IPS-20b (cell line): ENCODE measurements around the gene FLVCR1.

Experiments
- H3K27ac ChIP-seq: one replicate; pipeline ENCODE4 v1.5.1; 2013; ENCODE audit warnings: low read length
- H3K27me3 ChIP-seq: 2 replicates; pipeline ENCODE4 v1.6.1; 2013; ENCODE audit warnings: mild to moderate bottlenecking, low read length, inconsistent platforms; ENCODE audit not compliant: insufficient read depth
- H3K36me3 ChIP-seq: 2 replicates; pipeline ENCODE4 v1.6.1; 2013; ENCODE audit warnings: low read depth, mild to moderate bottlenecking, inconsistent platforms, low read length, moderate library complexity; ENCODE audit not compliant: insufficient read depth
- H3K4me1 ChIP-seq: 2 replicates; pipeline ENCODE4 v1.6.1; 2013; ENCODE audit warnings: mild to moderate bottlenecking, control low read depth, inconsistent platforms, low read length, moderate library complexity; ENCODE audit not compliant: insufficient read depth
- H3K4me3 ChIP-seq: 2 replicates; pipeline ENCODE4 v1.5.1; 2013; ENCODE audit warnings: mild to moderate bottlenecking, low read length, inconsistent platforms
- H3K9ac ChIP-seq: 2 replicates; pipeline ENCODE4 v1.6.1; 2013; ENCODE audit warnings: low read depth, mild to moderate bottlenecking, inconsistent platforms, low read length, moderate library complexity
- H3K9me3 ChIP-seq: 2 replicates; pipeline ENCODE4 v1.6.1; 2013; ENCODE audit warnings: mild to moderate bottlenecking, low read depth, low read length, inconsistent platforms; ENCODE audit not compliant: insufficient read depth

Gene FLVCR1

DNA sequence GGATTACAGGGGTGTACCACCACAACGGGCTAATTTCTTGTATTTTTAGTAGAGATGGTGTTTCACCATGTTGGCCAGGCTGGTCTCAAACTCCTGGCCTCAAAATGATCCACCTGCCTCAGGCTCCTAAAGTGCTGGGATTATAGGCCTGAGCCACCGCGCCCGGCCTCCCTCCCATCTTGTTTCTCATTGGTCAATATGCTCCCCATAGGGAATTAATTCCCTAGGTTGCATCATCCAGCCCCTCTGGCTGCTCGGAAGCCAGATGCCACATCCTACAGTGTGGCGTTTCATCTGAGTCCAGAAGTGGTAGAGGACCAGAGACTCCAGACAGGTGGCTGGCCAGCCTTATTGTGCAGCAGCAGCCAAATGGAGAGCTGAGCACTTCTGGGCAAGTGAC lies 80.8 kb downstream of the FLVCR1 start:
- Histone ChIP-seq H3K4me1 (peaks cover 2% of the 10 kb centered on the region; the same call in 1 of the 2 replicates), H3K9me3 (no peaks in the 10 kb centered on the region), H3K36me3 (no peaks in the 10 kb centered on the region), H3K27me3 (no peaks in the 10 kb centered on the region), H3K9ac (no peak overlapping the region), H3K27ac (no peak overlapping the region), H3K4me3 (no peak overlapping the region)

DNA sequence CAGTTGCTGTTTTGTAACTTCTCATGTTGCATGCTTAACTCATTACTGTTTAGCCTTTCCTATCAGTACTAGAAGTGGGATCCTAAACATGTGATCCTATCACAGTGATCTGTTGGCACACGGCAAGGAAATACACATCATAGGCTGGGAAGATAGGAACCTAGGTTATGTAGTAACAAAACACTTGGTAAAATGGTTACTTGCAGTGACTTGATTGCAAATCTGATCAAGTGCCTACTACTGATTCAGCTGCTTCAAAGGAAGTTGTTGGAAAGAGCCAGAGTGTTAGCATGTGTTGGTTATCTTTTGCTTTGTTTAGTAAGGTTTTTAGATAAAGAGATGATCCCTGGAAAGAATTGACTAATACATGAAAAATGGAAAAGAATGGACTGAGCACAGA lies 83.4 kb downstream of the FLVCR1 start:
- Histone ChIP-seq H3K27me3 (no peaks in the 10 kb centered on the region), H3K27ac (no peak overlapping the region), H3K36me3 (no peaks in the 10 kb centered on the region), H3K4me3 (no peak overlapping the region), H3K4me1 (no peaks in the 10 kb centered on the region), H3K9ac (no peak overlapping the region), H3K9me3 (no peaks in the 10 kb centered on the region)

DNA sequence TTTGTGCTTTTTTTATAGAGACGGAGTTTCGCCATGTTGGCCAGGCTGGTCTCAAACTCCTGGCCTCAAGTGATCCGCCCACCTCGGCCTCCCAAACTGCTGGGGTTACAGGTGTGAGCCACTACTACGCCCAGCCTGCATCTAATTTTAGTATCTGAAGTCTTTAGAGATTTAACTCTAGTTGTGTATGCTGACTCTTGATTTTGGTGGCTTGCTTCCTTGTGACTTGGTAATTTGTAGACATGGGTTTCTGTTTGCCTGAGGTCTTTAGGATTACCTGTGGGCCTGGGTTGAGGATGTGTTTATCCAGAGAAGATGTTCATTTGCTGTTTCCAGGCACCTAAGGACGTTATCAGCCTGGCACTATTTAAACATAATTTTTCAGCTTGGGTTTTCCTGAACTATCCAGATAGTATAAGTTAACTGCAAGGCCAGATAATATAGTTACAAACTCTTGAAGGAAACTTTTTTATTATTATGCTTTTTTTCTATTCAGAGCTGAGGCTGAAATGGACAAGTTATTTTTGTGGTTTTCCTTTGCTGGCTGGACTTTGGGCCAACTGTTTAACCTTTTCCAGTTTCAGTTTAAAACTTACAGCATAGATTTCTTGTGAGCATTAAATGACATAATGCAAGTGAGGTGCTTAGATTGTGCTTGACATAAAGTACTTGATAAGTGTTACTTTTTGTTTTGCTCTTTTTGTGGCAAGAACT lies 84.8 kb downstream of the FLVCR1 start:
- Histone ChIP-seq H3K9me3 (no peaks in the 10 kb centered on the region), H3K4me1 (no peaks in the 10 kb centered on the region), H3K4me3 (no peak overlapping the region), H3K27me3 (no peaks in the 10 kb centered on the region), H3K9ac (no peak overlapping the region), H3K36me3 (no peaks in the 10 kb centered on the region), H3K27ac (no peak overlapping the region)

DNA sequence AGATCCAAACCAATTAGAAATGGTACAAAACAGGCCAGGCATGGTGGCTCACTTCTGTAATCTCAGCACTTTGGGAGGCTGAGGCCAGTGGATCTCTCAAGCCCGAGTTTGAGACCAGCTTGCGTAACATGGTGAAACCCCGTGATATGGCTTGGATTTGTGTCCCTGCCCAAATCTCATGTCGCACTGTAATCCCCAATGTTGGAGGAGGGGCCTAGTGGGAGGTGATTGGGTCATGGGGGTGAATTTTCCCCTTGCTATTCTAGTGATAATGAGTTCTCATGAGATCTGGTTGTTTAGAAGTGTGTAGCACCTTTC lies 85.3 kb downstream of the FLVCR1 start:
- H3K27ac ChIP-seq, result no peak overlapping the region
- no peaks in the 10 kb centered on the region for H3K36me3 ChIP-seq
- no peaks in the 10 kb centered on the region for H3K4me1 ChIP-seq

DNA sequence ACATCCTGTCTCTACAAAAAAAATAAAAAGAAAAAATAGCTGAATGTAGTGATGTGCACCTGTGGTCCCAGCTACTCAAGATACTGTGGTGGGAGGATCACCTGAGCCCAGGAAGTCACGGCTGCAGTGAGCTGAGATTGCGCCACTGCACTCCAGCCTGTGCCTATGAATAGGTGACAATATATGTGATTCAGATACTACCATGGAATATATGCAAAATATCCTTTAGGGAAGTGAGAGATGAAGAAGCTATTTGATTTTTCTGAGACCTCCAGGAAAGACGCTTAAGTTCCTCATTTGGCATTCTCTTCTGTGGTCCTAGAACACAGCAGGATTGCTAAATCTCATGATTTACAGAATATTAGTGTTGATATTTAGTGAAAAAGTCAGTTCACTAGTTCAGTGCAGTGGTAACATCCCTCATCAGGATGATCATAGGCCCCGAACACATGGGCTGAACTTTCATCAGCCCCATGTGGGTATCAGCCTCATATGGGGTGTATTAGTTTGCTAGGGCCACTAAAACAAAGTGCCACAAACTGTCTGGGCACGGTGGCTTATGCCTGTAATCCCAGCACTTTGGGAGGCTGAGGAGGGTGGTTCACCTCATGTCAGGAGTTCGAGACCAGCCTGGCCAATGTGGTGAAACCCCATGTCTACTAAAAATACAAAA lies 86.3 kb downstream of the FLVCR1 start:
- Histone ChIP-seq H3K27ac (no peak overlapping the region), H3K9me3 (no peaks in the 10 kb centered on the region; the same call in 1 of the 2 replicates), H3K9ac (no peak overlapping the region), H3K36me3 (no peaks in the 10 kb centered on the region), H3K4me3 (no peak overlapping the region), H3K27me3 (peaks cover 9% of the 10 kb centered on the region), H3K4me1 (no peaks in the 10 kb centered on the region)

More for the DNA sequence above, 85.3 kb downstream of the FLVCR1 start:
- no peak overlapping the region for H3K9ac ChIP-seq
- no peaks in the 10 kb centered on the region for H3K27me3 ChIP-seq
- H3K4me3 ChIP-seq, result no peak overlapping the region
- no peaks in the 10 kb centered on the region; the same call in 1 of the 2 replicates for H3K9me3 ChIP-seq

DNA sequence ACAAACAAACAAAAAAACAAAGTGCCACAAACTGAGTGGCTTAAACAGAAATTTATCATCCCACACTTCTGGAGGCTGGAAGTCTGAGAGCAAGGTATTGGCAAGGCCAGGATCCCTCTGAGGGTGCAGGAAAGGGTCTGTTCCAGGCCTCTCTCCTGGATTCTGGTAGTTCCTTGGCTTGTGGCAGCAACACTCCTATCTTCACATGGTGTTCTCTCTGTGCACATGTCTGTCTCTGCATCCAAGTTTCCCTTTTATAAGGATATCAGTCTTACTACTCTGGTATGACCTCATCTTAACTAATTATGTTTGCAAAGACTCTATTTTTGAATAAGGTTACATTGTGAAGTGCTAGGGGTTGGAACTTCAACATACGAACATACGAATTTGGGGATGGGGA lies 87.0 kb downstream of the FLVCR1 start:
- H3K4me1 ChIP-seq, result peaks cover 3% of the 10 kb centered on the region; the same call in 1 of the 2 replicates
- H3K4me3 ChIP-seq, result no peak overlapping the region
- no peak overlapping the region for H3K27ac ChIP-seq

DNA sequence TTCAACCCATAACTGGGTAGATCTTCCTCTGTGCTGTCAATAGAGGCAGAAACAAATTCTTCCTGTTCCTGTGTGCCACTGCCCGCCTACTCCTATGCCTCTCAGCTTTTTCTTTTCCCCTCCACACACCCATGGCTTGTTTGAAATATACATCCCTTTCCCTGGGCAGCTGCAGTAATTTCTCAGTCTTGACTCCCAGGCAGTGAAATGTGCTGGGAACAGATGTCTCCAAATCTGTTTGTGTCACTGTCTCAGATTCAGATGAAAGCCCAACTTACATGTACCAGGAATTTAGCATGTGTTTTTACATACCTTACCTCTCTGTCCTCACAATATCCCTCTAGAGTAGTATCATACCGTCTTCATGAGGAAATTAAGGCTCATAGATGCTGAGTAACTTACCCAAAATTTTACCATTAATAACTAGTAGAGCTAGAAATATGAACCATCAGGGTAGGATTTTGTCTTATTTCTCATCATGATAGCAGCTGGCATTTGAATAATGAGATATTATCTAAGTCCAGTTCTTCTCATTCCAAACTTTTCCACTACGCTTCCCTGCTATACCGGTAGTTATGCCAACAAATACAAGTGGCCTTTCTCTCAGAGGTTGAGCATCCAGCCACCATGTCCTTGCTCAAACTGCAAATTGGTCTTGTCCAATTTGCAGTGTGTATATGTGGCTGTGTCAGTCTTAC lies 87.5 kb downstream of the FLVCR1 start:
- Histone ChIP-seq H3K4me1 (peaks cover 3% of the 10 kb centered on the region; the same call in 1 of the 2 replicates), H3K4me3 (no peak overlapping the region), H3K36me3 (no peaks in the 10 kb centered on the region), H3K27me3 (peaks cover 16% of the 10 kb centered on the region), H3K27ac (no peak overlapping the region), H3K9ac (no peak overlapping the region), H3K9me3 (no peaks in the 10 kb centered on the region; the same call in 1 of the 2 replicates)

More for the DNA sequence above, 87.0 kb downstream of the FLVCR1 start:
- H3K27me3 ChIP-seq, result peaks cover 15% of the 10 kb centered on the region
- H3K36me3 ChIP-seq, result no peaks in the 10 kb centered on the region
- no peak overlapping the region for H3K9ac ChIP-seq
- H3K9me3 ChIP-seq, result no peaks in the 10 kb centered on the region; the same call in 1 of the 2 replicates

DNA sequence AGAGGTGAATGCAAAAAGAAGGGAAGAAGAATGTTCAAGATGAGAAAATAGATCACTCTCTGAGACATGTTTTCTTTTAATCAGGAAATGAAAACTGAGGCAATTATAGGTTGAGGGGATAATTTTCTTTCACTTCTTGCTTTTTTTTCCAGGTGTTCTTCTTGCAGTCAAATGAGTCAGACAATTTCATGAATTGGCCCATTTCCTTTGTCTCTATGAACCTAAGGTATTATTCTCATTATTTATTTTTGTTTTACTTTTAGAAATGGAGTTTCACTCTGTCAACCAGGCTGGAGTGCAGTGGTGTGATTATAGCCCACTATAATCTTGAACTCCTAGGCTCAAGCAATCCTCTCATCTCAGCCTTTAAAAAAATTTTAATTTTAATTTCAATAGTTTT lies 88.8 kb downstream of the FLVCR1 start:
- peaks cover 2% of the 10 kb centered on the region; the same call in 1 of the 2 replicates for H3K36me3 ChIP-seq
- H3K27ac ChIP-seq, result no peak overlapping the region
- H3K9me3 ChIP-seq, result no peaks in the 10 kb centered on the region; the same call in 1 of the 2 replicates
- no peak overlapping the region for H3K4me3 ChIP-seq
- peaks cover 5% of the 10 kb centered on the region; the same call in 1 of the 2 replicates for H3K4me1 ChIP-seq
- peaks cover 16% of the 10 kb centered on the region for H3K27me3 ChIP-seq
- no peak overlapping the region for H3K9ac ChIP-seq
